Breast epithelium (tissue), 3 donors: Measurements from ENCODE around the gene SRRM2.

ENCODE experiments used
- CTCF ChIP-seq, 3 donors: fragments of 450-650 bp; IDR thresholded peaks; one replicate each; pipeline ENCODE4 v1.5.1; 2016 to 2017; ENCODE audit warnings: antibody characterized with exemption in 3 of 3, mild to moderate bottlenecking in 3 of 3, moderate library complexity in 3 of 3
- POLR2A ChIP-seq: fragments of 450-650 bp; IDR thresholded peaks from one replicate; pipeline ENCODE4 v1.6.1; 2016; ENCODE audit warnings: antibody characterized with exemption, mild to moderate bottlenecking, moderate library complexity
- POLR2AphosphoS5 ChIP-seq, 3 donors: sonication (generic); formaldehyde crosslinking; IDR thresholded peaks; one replicate each; pipeline ENCODE4 v1.6.1; 2017; ENCODE audit warnings: antibody characterized with exemption in 3 of 3

DNA sequence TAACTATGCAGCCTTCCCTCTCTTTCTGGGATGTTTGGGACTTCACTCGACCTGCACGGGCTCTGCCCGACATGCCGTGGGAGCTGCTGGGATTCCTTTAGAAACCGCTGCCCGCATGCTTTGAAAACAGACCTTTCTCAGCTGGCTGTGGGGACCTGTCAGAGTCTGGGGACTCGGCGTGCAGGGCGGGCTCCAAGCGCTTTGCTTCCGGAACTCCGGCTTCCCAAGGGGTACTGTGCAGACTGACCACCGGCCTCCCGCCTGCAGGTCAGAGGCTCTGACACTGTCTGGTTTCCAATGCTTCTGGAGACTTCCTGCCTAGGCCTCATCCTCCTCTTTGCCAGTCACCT is 44.2 kb upstream of the SRRM2 start:
- TF ChIP-seq CTCF (IDR thresholded peaks at IDR 0.05) (no peak), POLR2A (no peak), POLR2AphosphoS5 (IDR thresholded peaks at IDR 0.05) (no peak)
